Measurements from ENCODE around the gene SPTB. TPM values are rescaled to one million over a fixed set of nuclear protein-coding genes. Genes with fewer than 3 reads are reported as not detected.

The SPTB gene
- total RNA-seq = 1.1 and 2.1 TPM in 2 replicates
- 1.1 and 1.7 TPM in 2 replicates for polyA plus RNA-seq

DNA sequence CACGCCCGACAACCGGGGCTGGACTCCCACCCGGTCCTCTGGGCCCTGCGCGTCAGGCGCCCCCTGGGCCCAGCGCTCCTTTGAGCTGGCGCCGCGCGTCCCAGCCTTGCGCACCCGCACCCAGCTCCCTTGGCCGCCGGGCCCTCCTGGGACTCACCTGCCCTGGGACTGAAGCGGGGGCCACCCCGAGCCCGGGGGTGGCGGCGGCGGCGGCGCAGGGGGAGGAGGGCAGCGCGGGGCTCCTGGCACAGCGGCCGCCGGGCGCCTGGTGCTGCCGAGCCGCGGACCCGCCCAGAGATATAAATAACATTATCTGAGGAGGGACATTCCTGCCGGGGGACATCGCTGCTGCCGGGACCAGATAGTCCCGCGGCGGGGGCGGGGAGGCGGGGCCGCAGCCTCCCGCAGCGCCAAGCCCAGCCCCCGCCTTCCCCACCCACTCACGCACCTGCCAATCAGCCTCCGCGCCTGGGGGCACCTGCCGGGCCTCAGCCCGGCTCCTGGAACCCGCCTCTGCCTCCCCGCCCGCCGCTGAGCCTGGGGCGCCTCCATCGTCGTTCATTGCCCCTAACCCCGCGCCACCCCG is at the start of gene SPTB:
TSS of gene SPTB (minus strand) at position 273 of the 586 bp plus-strand sequence. CDS start 56,813 bp downstream, outside the sequence.
- TF ChIP-seq EZH2 (IDR thresholded peaks at IDR 0.05; ENCODE audit: borderline replicate concordance) = no peak
- TF ChIP-seq, protein P1, sequence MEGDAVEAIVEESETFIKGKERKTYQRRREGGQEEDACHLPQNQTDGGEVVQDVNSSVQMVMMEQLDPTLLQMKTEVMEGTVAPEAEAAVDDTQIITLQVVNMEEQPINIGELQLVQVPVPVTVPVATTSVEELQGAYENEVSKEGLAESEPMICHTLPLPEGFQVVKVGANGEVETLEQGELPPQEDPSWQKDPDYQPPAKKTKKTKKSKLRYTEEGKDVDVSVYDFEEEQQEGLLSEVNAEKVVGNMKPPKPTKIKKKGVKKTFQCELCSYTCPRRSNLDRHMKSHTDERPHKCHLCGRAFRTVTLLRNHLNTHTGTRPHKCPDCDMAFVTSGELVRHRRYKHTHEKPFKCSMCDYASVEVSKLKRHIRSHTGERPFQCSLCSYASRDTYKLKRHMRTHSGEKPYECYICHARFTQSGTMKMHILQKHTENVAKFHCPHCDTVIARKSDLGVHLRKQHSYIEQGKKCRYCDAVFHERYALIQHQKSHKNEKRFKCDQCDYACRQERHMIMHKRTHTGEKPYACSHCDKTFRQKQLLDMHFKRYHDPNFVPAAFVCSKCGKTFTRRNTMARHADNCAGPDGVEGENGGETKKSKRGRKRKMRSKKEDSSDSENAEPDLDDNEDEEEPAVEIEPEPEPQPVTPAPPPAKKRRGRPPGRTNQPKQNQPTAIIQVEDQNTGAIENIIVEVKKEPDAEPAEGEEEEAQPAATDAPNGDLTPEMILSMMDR (IDR thresholded peaks at IDR 0.05; ENCODE audit: poor library complexity) = no peak
- TF ChIP-seq EZH2phosphoT487 (IDR thresholded peaks at IDR 0.05; ENCODE audit: low read depth, severe bottlenecking, unreplicated experiment) = no peak
- H3K27ac ChIP-seq = no peak within 1 kb of the TSS

DNA sequence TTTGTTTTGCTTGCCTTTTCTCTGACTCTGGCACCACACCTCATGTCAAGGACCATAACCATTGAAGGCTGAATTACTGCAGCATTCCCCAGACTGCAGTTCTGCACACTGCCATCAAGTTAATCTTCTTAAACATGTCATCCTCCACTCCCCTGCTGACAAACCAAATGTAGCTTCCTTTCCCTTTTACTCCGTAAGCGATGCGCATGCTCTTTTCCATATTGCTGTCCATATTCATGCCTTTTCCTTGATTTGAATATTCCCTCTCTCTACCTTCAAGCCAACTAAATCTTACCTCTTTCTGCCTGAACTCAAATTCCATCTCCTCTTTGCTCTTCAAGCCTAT is 49.3 kb upstream of the SPTB start:
- H3K36me3 ChIP-seq (replicated peaks; ENCODE audit: insufficient read depth, low read depth) = peaks cover 5% of the 10 kb centered on the region
- H3K4me2 ChIP-seq = no peak overlapping the region
- H3K4me3 ChIP-seq = no peak overlapping the region
- no peaks in the 10 kb centered on the region for H3K9me3 ChIP-seq (ENCODE audit: low read depth)
- no peak overlapping the region for H2AFZ ChIP-seq
- no peak for DNase-seq (ENCODE audit: low spot score)
- H3K4me1 ChIP-seq (ENCODE audit: insufficient read depth) = no peaks in the 10 kb centered on the region
- H3K27me3 ChIP-seq = no peaks in the 10 kb centered on the region
- TF ChIP-seq EZH2 (IDR thresholded peaks at IDR 0.05; ENCODE audit: borderline replicate concordance) = no peak
- TF ChIP-seq, protein P1 (IDR thresholded peaks at IDR 0.05; ENCODE audit: poor library complexity) = no peak
- H4K20me1 ChIP-seq (ENCODE audit: insufficient read depth, poor library complexity, severe bottlenecking) = peaks cover 5% of the 10 kb centered on the region
- no peak overlapping the region for H3K27ac ChIP-seq
- WGBS (ENCODE audit: low lambda C conversion rate, missing lambda C conversion rate) = 95% methylated on average over 3 of the region's 3 CpGs
- no peaks in the 10 kb centered on the region for H3K9me2 ChIP-seq (replicated peaks; ENCODE audit: insufficient read depth)
- peaks cover 33% of the 10 kb centered on the region for H3K79me2 ChIP-seq

More for the DNA sequence above, at the start of gene SPTB:
- peaks cover 71% of the 10 kb centered on the region for H3K27me3 ChIP-seq
- H3K79me2 ChIP-seq = no peaks in the 10 kb centered on the region
- H4K20me1 ChIP-seq (ENCODE audit: insufficient read depth, poor library complexity, severe bottlenecking) = no peaks in the 10 kb centered on the region
- peak; percentile 60 for DNase-seq (ENCODE audit: low spot score)
- under 1% methylated on average over 17 of the region's 61 CpGs for WGBS (ENCODE audit: low lambda C conversion rate, missing lambda C conversion rate)
- no peaks in the 10 kb centered on the region for H3K9me2 ChIP-seq (replicated peaks; ENCODE audit: insufficient read depth)
- peak within 1 kb of the TSS; percentile 66 for H3K4me3 ChIP-seq
- no peaks in the 10 kb centered on the region for H3K9me3 ChIP-seq (ENCODE audit: low read depth)
- peak within 1 kb of the TSS; percentile 98 for H3K4me2 ChIP-seq
- H2AFZ ChIP-seq = peak within 1 kb of the TSS; percentile 81
- H3K36me3 ChIP-seq (replicated peaks; ENCODE audit: insufficient read depth, low read depth) = no peaks in the 10 kb centered on the region
- no peaks in the 10 kb centered on the region for H3K4me1 ChIP-seq (ENCODE audit: insufficient read depth)

DNA sequence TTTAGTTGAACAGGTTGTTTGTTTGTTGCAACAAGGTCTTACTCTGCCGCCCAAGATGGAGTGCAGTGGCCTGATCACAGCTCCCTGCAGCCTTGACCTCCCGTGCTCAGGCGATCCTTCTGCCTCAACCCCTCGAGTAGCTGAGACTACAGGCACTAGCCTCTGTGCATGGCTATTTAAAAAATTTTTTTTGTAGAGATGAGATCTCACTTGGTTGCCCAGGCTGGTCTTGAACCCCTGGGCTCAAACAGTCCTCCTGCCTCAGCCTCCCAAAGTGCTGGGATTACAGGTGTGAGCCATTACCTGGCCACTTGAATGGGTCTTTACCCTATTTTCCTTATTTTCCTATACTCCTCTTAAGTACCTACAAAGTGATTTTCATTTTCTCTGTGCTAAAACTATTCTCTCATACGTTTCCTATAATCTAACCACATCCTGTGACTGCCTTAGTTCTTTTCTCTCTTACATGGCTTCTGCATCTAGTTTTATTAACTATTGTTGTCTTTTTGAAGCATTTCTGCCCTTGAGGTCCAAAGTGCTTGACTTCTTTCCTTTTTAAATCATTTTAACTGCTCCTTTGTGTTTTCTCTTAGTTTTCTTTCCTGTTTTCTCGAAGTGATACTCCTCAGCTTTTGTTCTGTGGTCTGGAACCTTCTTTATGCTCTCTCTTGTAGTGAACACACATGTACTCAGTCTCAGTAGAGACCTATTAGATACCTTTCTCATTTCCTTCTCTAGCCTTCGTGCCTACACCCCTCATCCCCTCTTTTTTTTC is 48.7 kb upstream of the SPTB start:
- H3K79me2 ChIP-seq = peaks cover 33% of the 10 kb centered on the region
- H4K20me1 ChIP-seq (ENCODE audit: insufficient read depth, poor library complexity, severe bottlenecking) = peaks cover 5% of the 10 kb centered on the region
- no peak overlapping the region for H3K4me2 ChIP-seq
- H3K4me3 ChIP-seq = no peak overlapping the region
- no peaks in the 10 kb centered on the region for H3K27me3 ChIP-seq
- H2AFZ ChIP-seq = no peak overlapping the region
- TF ChIP-seq, protein P1 (IDR thresholded peaks at IDR 0.05; ENCODE audit: poor library complexity) = no peak
- no peak for TF ChIP-seq EZH2 (IDR thresholded peaks at IDR 0.05; ENCODE audit: borderline replicate concordance)
- no peak for TF ChIP-seq EZH2phosphoT487 (IDR thresholded peaks at IDR 0.05; ENCODE audit: low read depth, severe bottlenecking, unreplicated experiment)
- 93% methylated on average over 7 of the region's 7 CpGs for WGBS (ENCODE audit: low lambda C conversion rate, missing lambda C conversion rate)
- no peaks in the 10 kb centered on the region for H3K9me2 ChIP-seq (replicated peaks; ENCODE audit: insufficient read depth)
- no peaks in the 10 kb centered on the region for H3K4me1 ChIP-seq (ENCODE audit: insufficient read depth)
- no peak overlapping the region for H3K27ac ChIP-seq
- no peaks in the 10 kb centered on the region for H3K9me3 ChIP-seq (ENCODE audit: low read depth)
- no peak for DNase-seq (ENCODE audit: low spot score)
- peaks cover 5% of the 10 kb centered on the region for H3K36me3 ChIP-seq (replicated peaks; ENCODE audit: insufficient read depth, low read depth)

Measured in hepatocyte (in vitro differentiated cells).